Type B pancreatic cell (in vitro differentiated cells): Measurements from ENCODE around the gene RNF166. TPM values are rescaled to one million over a fixed set of nuclear protein-coding genes. Genes with fewer than 3 reads are reported as not detected.
A peak's percentile ranks its signal among the peaks of the same experiment; 100 is the strongest.

Experiments
- DNase-seq: peaks from one replicate; pipeline ENCODE4 v3.0.0; 2021; ENCODE audit warnings: mixed read lengths; ENCODE audit not compliant: unreplicated experiment; ENCODE audit errors: extremely low spot score
- H3K27ac Mint-ChIP-seq: 2 replicates; pipeline ENCODE4 v1.8.0; 2021; ENCODE audit warnings: mild to moderate bottlenecking, mixed read lengths
- H3K27me3 Mint-ChIP-seq: 2 replicates; pipeline ENCODE4 v1.8.0; 2021; ENCODE audit warnings: mixed read lengths
- H3K36me3 Mint-ChIP-seq: 2 replicates; pipeline ENCODE4 v1.8.0; 2021; ENCODE audit warnings: mixed read lengths
- H3K4me1 Mint-ChIP-seq: one replicate; pipeline ENCODE4 v1.8.0; 2021; ENCODE audit warnings: mixed read lengths; ENCODE audit not compliant: unreplicated experiment
- H3K4me3 Mint-ChIP-seq: 2 replicates; pipeline ENCODE4 v1.8.0; 2021; ENCODE audit warnings: mild to moderate bottlenecking, mixed read lengths
- H3K9me3 Mint-ChIP-seq: 2 replicates; pipeline ENCODE4 v1.8.0; 2021; ENCODE audit warnings: mixed read lengths
- total RNA-seq: library from RNA; stranded (reverse); gene quantifications from 2 replicates; pipeline ENCODE4 v1.2.1, GENCODE V29; 2021; ENCODE audit warnings: low replicate concordance
- TF ChIP-seq, protein P1 (sequence below): fragments of 200-600 bp; sonication (generic); conservative IDR thresholded peaks from 2 replicates; pipeline ENCODE4 v1.5.0; 2021; ENCODE audit warnings: antibody characterized with exemption, mild to moderate bottlenecking

RNF166 gene
- total RNA-seq, 1 donor from 2014 or later = 20.1 TPM

DNA sequence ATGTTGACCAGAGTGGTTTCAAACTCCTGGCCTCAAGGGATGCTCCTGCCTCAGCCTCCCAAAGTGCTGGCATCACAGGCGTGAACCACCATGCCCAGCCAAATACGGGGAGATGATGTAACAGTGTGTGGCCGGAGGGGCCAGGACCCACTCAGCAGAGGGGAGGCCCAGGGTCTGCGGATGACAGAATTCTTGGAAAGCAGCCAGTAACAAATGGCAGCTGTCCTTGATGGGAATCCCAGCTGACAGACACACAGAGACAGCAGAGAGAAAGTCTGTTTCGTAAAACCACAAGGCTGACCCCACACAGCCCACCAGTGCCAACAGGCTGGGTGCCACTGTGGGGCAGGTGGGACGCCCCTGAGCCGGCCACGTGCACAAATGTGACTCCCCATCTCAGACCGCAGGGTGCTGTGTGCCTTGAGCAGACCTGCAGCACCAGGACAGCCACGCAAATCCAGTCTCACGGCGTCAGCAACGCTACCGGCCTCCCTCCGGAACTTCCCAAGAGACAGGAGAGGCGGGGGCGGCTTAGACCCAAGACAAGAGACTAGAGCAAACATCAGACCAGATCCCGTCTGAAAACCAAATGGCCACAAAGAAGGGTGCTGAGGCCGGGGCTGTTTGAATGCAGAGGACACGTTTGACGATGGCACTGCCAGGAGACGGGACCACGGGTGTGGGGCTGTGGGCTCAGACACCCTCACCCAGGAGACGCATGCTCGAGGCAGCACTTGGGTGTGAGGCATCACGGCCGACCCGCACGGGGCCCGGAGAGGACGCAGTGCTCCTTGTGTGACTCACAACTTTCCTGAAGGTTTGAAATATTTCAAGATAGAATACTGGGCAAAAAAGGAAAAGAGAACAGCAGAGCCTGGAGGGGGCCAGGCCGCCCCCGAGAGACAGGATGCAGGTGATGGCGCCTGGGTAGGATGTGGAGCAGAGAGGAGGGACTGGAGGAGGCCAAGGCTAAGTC, 24.7 kb upstream of the RNF166 start:
- no peaks in the 10 kb centered on the region for H3K9me3 Mint-ChIP-seq
- TF ChIP-seq, protein P1, sequence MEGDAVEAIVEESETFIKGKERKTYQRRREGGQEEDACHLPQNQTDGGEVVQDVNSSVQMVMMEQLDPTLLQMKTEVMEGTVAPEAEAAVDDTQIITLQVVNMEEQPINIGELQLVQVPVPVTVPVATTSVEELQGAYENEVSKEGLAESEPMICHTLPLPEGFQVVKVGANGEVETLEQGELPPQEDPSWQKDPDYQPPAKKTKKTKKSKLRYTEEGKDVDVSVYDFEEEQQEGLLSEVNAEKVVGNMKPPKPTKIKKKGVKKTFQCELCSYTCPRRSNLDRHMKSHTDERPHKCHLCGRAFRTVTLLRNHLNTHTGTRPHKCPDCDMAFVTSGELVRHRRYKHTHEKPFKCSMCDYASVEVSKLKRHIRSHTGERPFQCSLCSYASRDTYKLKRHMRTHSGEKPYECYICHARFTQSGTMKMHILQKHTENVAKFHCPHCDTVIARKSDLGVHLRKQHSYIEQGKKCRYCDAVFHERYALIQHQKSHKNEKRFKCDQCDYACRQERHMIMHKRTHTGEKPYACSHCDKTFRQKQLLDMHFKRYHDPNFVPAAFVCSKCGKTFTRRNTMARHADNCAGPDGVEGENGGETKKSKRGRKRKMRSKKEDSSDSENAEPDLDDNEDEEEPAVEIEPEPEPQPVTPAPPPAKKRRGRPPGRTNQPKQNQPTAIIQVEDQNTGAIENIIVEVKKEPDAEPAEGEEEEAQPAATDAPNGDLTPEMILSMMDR = no peak
- no peak for DNase-seq
- H3K27me3 Mint-ChIP-seq = no peaks in the 10 kb centered on the region
- no peaks in the 10 kb centered on the region for H3K4me1 Mint-ChIP-seq
- H3K4me3 Mint-ChIP-seq = no peak overlapping the region
- H3K36me3 Mint-ChIP-seq = no peaks in the 10 kb centered on the region
- peak overlapping the region; percentile 6 for H3K27ac Mint-ChIP-seq

DNA sequence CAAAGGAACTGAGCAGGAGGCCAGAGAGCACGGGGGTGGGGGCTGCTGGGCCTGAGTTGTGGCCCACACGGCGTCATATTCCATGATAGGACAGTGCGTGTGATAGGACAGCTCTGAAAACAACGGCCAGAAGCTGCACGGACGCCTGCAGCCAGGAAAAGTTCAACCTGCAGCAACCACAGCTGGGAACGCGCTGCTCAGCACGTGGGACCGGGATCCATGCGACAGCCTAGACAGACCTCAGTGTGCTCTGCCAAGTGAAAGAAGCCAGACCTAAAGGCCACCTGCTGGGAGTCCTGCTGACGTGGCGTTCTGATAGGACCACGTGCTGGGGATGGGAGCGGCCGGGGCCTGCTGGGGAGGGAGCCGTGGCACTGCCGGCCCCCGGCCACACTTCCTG, 21.7 kb upstream of the RNF166 start:
- Mint-ChIP-seq H3K27ac (no peak overlapping the region), H3K9me3 (no peaks in the 10 kb centered on the region), H3K4me3 (no peak overlapping the region), H3K4me1 (no peaks in the 10 kb centered on the region), H3K36me3 (no peaks in the 10 kb centered on the region), H3K27me3 (no peaks in the 10 kb centered on the region)
- no peak for DNase-seq
- TF ChIP-seq, protein P1 = no peak

DNA sequence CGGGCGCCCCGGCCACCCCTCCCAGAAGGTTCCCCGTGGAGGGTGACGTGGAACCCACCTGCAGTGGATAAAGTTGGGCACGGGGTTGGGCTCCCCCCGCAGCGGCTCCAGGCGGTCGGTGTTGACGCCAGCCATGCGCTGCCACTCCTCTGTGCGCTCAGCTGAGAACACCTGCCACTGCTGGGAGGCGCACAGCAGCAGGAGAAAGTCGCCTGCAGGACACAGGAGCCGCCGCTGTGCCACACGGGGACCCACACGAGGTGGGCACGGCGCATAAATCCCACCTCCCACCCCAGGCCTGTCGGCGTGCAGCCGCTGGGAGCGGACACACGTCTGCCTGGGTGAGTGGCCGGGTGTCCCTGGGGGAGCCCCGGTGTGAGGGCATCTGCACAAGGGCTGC, 20.8 kb upstream of the RNF166 start:
- H3K36me3 Mint-ChIP-seq = no peaks in the 10 kb centered on the region
- DNase-seq = no peak
- H3K4me3 Mint-ChIP-seq = no peak overlapping the region
- TF ChIP-seq, protein P1 = no peak
- H3K27ac Mint-ChIP-seq = no peak overlapping the region
- H3K4me1 Mint-ChIP-seq = no peaks in the 10 kb centered on the region
- no peaks in the 10 kb centered on the region for H3K27me3 Mint-ChIP-seq
- no peaks in the 10 kb centered on the region for H3K9me3 Mint-ChIP-seq

DNA sequence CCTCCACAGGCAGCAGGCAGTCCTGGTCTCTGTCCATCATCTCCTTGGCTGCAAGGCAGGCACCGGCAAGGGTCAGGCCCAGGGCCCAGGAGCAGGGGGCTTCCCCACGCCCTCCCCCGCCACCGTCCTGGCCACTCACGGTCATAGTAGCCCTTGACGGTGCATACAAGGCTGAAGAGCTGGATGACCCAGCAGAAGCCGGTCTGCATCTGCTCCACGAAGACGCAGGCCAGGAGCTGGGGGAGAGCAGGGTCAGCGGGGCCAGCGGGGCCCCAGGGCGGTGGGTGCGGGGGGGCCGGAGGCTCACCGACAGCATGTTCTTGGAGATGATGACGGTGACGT, 20.2 kb upstream of the RNF166 start:
- Mint-ChIP-seq H3K9me3 (no peaks in the 10 kb centered on the region), H3K36me3 (no peaks in the 10 kb centered on the region), H3K27ac (no peak overlapping the region), H3K4me1 (no peaks in the 10 kb centered on the region), H3K4me3 (no peak overlapping the region), H3K27me3 (no peaks in the 10 kb centered on the region)
- TF ChIP-seq, protein P1 = no peak
- no peak for DNase-seq

DNA sequence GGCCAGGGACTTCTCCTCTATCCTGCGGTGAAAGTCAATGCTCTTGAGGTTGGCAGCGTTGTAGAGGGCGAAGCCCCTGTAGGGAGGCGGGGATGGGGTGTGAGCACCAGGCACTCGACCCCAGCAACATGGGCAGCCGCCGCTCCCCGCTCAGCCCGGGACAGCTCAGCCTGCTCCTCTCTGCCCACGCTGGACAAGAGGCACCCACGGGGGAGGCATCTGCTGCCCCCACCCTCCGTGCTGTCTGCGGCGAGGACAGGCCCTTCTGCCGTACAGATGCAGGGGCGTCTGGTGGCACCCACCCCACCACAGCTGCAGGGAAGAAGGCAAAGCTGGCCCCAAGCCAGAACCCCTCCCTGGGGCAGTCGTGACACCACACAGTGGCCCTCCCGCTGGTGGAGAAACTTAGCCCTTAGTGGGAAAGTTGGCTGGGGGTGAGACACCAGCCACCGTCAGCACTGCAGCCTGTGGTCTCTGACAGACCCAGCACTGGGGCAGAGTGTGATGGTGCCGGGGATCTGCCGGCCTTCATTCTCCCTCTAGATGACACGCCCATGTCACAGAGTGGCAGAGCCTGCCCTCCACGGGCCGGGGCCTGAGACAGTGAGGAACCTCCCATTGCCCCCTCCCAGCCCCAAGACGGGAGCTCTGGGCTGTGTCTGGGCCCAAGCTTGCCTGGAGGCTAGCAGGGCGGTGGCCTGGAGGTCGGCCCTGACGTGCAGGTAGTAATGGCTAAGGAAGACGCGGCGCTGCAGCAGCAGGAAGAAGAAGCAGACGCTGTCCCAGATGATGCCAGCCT, 19.6 kb upstream of the RNF166 start:
- TF ChIP-seq, protein P1 = no peak
- Mint-ChIP-seq H3K4me3 (no peak overlapping the region), H3K4me1 (no peaks in the 10 kb centered on the region), H3K36me3 (no peaks in the 10 kb centered on the region), H3K9me3 (no peaks in the 10 kb centered on the region), H3K27ac (no peak overlapping the region), H3K27me3 (no peaks in the 10 kb centered on the region)
- no peak for DNase-seq
